Measurements from ENCODE around the gene SBK3. TPM values are rescaled to one million over a fixed set of nuclear protein-coding genes. Genes with fewer than 3 reads are reported as not detected.
"Not testable (repeated sequence)": the region's sequence is repeated elsewhere in the genome, so short reads cannot be mapped to it uniquely, and the experiment has no call there.

SBK3 gene
- total RNA-seq, 1 experiment from 2014 or later, result 2.4 TPM

DNA sequence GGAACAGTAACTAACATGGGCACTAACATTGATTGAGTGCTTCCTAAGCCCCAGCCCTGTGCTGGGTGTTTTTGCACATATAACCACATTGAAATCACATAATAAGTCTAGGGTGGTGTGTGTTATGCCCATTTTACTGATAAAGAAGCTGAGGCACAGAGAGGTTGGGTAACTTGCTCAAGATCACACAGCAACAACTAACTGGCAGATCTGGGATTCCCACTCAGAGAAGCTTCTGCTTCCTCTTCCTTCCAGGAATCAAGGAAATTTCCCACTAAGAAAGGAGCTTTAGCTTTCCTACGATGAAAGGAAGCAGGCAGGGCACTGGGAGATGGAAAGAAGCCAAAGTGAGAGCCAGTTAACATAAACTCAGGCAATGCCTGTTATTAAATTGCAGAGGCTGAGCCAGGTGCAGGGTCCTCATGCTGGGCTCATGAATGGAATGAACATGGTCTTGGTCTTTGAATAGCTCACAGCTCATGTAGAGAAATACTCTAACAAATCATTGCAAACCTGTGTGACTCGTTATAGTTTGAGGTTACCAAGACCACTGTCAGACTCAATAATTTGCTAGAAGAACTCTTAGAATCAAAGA, 47.0 kb downstream of the SBK3 start:
- H3K4me1 Mint-ChIP-seq (ENCODE audit: low read depth, unreplicated experiment), result peaks cover 20% of the 10 kb centered on the region
- H3K27ac Mint-ChIP-seq (ENCODE audit: unreplicated experiment), result no peak overlapping the region
- no peak for DNase-seq
- peaks cover 14% of the 10 kb centered on the region for H3K9me3 Mint-ChIP-seq (ENCODE audit: unreplicated experiment)
- intact Hi-C loops (cut with micrococcal nuclease; ENCODE audit: unreplicated experiment), result no loop called here
- Histone ChIP-seq H3K4me3 (ENCODE audit: low read depth, low read length) (no peak overlapping the region), H3K27me3 (replicated peaks; ENCODE audit: control insufficient read depth, insufficient read depth, low read length) (no peaks in the 10 kb centered on the region), H3K4me1 (peaks cover 5% of the 10 kb centered on the region), H3K9me3 (no peaks in the 10 kb centered on the region), H3K36me3 (ENCODE audit: control insufficient read depth, insufficient read depth, low read length) (no peaks in the 10 kb centered on the region)
- TF ChIP-seq, protein P1, sequence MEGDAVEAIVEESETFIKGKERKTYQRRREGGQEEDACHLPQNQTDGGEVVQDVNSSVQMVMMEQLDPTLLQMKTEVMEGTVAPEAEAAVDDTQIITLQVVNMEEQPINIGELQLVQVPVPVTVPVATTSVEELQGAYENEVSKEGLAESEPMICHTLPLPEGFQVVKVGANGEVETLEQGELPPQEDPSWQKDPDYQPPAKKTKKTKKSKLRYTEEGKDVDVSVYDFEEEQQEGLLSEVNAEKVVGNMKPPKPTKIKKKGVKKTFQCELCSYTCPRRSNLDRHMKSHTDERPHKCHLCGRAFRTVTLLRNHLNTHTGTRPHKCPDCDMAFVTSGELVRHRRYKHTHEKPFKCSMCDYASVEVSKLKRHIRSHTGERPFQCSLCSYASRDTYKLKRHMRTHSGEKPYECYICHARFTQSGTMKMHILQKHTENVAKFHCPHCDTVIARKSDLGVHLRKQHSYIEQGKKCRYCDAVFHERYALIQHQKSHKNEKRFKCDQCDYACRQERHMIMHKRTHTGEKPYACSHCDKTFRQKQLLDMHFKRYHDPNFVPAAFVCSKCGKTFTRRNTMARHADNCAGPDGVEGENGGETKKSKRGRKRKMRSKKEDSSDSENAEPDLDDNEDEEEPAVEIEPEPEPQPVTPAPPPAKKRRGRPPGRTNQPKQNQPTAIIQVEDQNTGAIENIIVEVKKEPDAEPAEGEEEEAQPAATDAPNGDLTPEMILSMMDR (IDR thresholded peaks at IDR 0.05; ENCODE audit: insufficient read depth in 1 of 2, low read depth in 1 of 2, low read length in 1 of 2, severe bottlenecking in 1 of 2, unreplicated experiment in 1 of 2), result no peak
- peaks cover 3% of the 10 kb centered on the region for H3K27me3 Mint-ChIP-seq (ENCODE audit: insufficient read depth, unreplicated experiment)
- ChIA-PET POLR2A (no interaction called here), CTCF (interaction anchor here (1.2 kb wide), 1 partner anchor 108 kb away, joined by 6 read pairs; the partner anchor contains the start of gene ZNF865)
- no TSS peak for BruUV-seq (replicated peaks)
- H3K36me3 Mint-ChIP-seq (ENCODE audit: insufficient read depth, unreplicated experiment), result peaks cover 21% of the 10 kb centered on the region
- H3K4me3 Mint-ChIP-seq (ENCODE audit: unreplicated experiment), result no peak overlapping the region

DNA sequence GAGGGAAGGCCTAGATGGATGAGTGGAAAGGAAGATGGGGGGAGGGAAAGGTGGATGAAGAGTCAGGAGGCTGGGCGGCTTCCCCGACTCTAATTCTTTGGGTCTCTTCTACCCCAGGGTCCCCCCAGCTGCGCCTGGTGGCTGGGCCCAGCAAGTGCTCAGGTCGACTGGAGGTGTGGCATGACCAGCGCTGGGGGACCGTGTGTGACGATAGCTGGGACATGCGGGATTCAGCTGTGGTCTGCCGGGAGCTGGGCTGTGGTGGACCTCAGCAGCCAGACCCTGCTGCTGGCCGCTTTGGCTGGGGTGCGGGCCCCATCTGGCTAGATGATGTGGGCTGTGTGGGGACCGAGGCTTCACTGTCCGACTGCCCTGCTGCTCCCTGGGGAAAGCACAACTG, 47.6 kb downstream of the SBK3 start:
- TF ChIP-seq, protein P1 (IDR thresholded peaks at IDR 0.05; ENCODE audit: insufficient read depth in 1 of 2, low read depth in 1 of 2, low read length in 1 of 2, severe bottlenecking in 1 of 2, unreplicated experiment in 1 of 2), result no peak
- intact Hi-C loops (cut with micrococcal nuclease; ENCODE audit: unreplicated experiment), result no loop called here
- ChIA-PET POLR2A (no interaction called here), CTCF (no interaction called here)
- Mint-ChIP-seq H3K27ac (ENCODE audit: unreplicated experiment) (no peak overlapping the region), H3K4me1 (ENCODE audit: low read depth, unreplicated experiment) (peaks cover 15% of the 10 kb centered on the region), H3K9me3 (ENCODE audit: unreplicated experiment) (peaks cover 8% of the 10 kb centered on the region), H3K36me3 (ENCODE audit: insufficient read depth, unreplicated experiment) (peaks cover 16% of the 10 kb centered on the region), H3K4me3 (ENCODE audit: unreplicated experiment) (no peak overlapping the region), H3K27me3 (ENCODE audit: insufficient read depth, unreplicated experiment) (no peaks in the 10 kb centered on the region)
- Histone ChIP-seq H3K4me1 (peaks cover 4% of the 10 kb centered on the region; the same call in 1 of the 2 replicates), H3K9me3 (no peaks in the 10 kb centered on the region), H3K4me3 (ENCODE audit: low read depth, low read length) (no peak overlapping the region), H3K27me3 (replicated peaks; ENCODE audit: control insufficient read depth, insufficient read depth, low read length) (no peaks in the 10 kb centered on the region), H3K36me3 (ENCODE audit: control insufficient read depth, insufficient read depth, low read length) (no peaks in the 10 kb centered on the region)
- DNase-seq, result no peak
- no TSS peak for BruUV-seq (replicated peaks)

DNA sequence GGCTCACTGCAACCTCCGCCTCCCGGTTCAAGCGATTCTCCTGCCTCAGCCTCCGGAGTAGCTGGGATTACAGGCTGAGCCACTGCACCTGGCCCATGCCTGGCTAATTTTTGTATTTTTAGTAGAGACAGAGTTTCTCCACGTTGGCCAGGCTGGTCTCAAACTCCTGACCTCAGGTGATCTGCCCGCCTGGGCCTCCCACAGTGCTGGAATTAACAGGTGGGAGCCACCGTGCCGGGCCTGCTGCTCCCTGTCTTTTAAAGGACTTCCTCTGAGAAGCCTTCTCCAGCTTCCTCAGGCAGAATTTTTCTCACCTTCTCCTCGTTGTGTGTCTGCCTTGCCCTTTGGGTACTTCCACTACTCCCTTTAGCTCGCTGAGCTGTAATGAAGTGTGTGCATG, 48.5 kb downstream of the SBK3 start:
- H3K27ac Mint-ChIP-seq (ENCODE audit: unreplicated experiment); BruUV-seq (replicated peaks); H3K4me1 ChIP-seq; H3K4me3 ChIP-seq (ENCODE audit: low read depth, low read length); DNase-seq; H3K4me3 Mint-ChIP-seq (ENCODE audit: unreplicated experiment); H3K27me3 ChIP-seq (replicated peaks; ENCODE audit: control insufficient read depth, insufficient read depth, low read length); intact Hi-C loops (cut with micrococcal nuclease; ENCODE audit: unreplicated experiment); CTCF ChIA-PET; H3K27me3 Mint-ChIP-seq (ENCODE audit: insufficient read depth, unreplicated experiment); H3K9me3 ChIP-seq; H3K9me3 Mint-ChIP-seq (ENCODE audit: unreplicated experiment); H3K36me3 ChIP-seq (ENCODE audit: control insufficient read depth, insufficient read depth, low read length): not testable (repeated sequence)
- POLR2A ChIA-PET, result interaction anchor here (1.1 to 1.5 kb wide), 2 partner anchors 10 to 20 kb away, joined by 4 to 5 read pairs; partner anchors contain the start of gene ZNF628
- Mint-ChIP-seq H3K36me3 (ENCODE audit: insufficient read depth, unreplicated experiment) (peaks cover 16% of the 10 kb centered on the region), H3K4me1 (ENCODE audit: low read depth, unreplicated experiment) (peaks cover 15% of the 10 kb centered on the region)

Data from Caco-2 (cell line).